ENCODE data around the gene CEP41.

DNA sequence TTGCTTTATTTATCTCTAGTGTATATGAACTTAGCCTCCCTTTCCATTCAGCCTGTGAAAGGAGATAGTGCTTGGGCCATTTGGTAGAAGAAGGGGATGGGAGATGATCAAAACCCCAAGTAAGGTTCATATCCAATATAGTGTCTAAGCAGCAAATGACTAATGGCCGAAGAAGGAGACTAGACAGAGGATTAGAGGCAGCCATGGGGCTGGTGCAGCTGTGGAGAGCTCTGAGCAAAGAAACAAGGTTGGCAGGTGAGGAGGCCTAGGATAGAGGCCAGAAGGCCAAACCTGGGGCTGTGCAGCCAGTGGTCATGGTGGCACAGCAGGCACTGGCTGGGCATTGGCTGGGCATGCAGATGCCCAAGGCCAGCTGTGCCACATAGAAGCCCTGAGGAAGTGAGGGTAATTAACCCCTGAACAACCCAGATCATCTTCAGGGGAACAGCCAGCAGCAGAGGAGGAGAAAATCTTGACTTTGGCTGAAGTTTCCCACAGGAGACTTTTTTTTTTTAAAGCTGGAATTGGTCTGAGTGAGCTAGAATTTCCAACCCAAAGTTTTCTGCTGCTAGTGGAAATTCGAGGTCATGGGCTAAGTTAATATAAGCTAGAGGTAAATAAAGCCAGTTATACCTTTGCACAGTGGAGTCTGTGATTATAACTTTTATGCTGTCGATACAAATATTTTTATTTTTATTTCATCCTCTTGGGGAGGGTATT lies 70.8 kb downstream of the CEP41 start:
- TF ChIP-seq CTCF (IDR thresholded peaks at IDR 0.05) (no peak), POLR2A (IDR thresholded peaks at IDR 0.05) (no peak)
